Naive thymus-derived CD4-positive, alpha-beta T cell (primary cell): ENCODE data around the gene HSPB6. TPM values are rescaled to one million over a fixed set of nuclear protein-coding genes. Genes with fewer than 3 reads are reported as not detected.
"Not testable (repeated sequence)": the region's sequence is repeated elsewhere in the genome, so short reads cannot be mapped to it uniquely, and the experiment has no call there.

ENCODE experiments used
- ATAC-seq: fragments of 150-1000 bp; cut with Tn5 transposase; 2 replicates; pipeline ENCODE4 v1.10.0; 2021; ENCODE audit warnings: mild to moderate bottlenecking, moderate library complexity
- CTCF ChIA-PET: fragments of 350-600 bp; sonication (Branson Sonifier 250); formaldehyde crosslinking; loops from one replicate; lab custom pipeline; 2021; ENCODE audit warnings: antibody characterized with exemption; lab: Charles Lee
- POLR2A ChIA-PET: fragments of 350-600 bp; sonication (Branson Sonifier 250); formaldehyde crosslinking; loops from one replicate; lab custom pipeline; 2021; ENCODE audit warnings: antibody characterized with exemption, inconsistent platforms; lab: Charles Lee
- DNase-seq, 9 donors: peaks; one replicate each; pipeline versions ENCODE4 v3.0.0 to v3.0.0-alpha.2; 2020 to 2022; ENCODE audit warnings: mixed read lengths in 1 of 9
- H3K27ac ChIP-seq: one replicate; pipeline ENCODE4 v1.7.0; 2013; ENCODE audit warnings: mild to moderate bottlenecking, low read depth, low read length, moderate library complexity
- H3K27me3 ChIP-seq, 2 donors: one replicate each; pipeline ENCODE4 v1.7.0; 2013; ENCODE audit warnings: low read length in 2 of 2, mild to moderate bottlenecking in 2 of 2, moderate library complexity in 2 of 2; ENCODE audit not compliant: control insufficient read depth in 2 of 2, insufficient read depth in 2 of 2
- H3K36me3 ChIP-seq, 3 experiments: 1 replicate in 2 of 3; 2 replicates in 1 of 3; pipeline ENCODE4 v1.7.0; 2013; ENCODE audit warnings: low read length in 3 of 3, mild to moderate bottlenecking in 3 of 3, moderate library complexity in 1 of 3; ENCODE audit not compliant: insufficient read depth in 3 of 3, control insufficient read depth in 2 of 3
- H3K4me1 ChIP-seq, 2 donors: one replicate each; pipeline ENCODE4 v1.7.0; 2013; ENCODE audit warnings: low read length in 2 of 2, mild to moderate bottlenecking in 2 of 2, moderate library complexity in 1 of 2; ENCODE audit not compliant: control insufficient read depth in 2 of 2, insufficient read depth in 2 of 2
- H3K4me3 ChIP-seq: 2 replicates; pipeline ENCODE4 v1.7.0; 2013; ENCODE audit warnings: mild to moderate bottlenecking, low read length
- H3K9me3 ChIP-seq, 3 experiments: 1 replicate in 2 of 3; 2 replicates in 1 of 3; pipeline ENCODE4 v1.7.0; 2013; ENCODE audit warnings: low read length in 3 of 3; ENCODE audit not compliant: control insufficient read depth in 2 of 3
- H3K27ac Mint-ChIP-seq, 9 donors: one replicate each; pipeline ENCODE4 v1.8.0; 2020 to 2022; ENCODE audit warnings: mixed read lengths in 9 of 9, mild to moderate bottlenecking in 8 of 9, moderate library complexity in 5 of 9, inconsistent platforms in 2 of 9
- H3K27me3 Mint-ChIP-seq, 5 donors: one replicate each; pipeline ENCODE4 v1.8.0; 2021 to 2022; ENCODE audit warnings: mixed read lengths in 5 of 5, mild to moderate bottlenecking in 1 of 5
- H3K36me3 Mint-ChIP-seq, 5 donors: one replicate each; pipeline ENCODE4 v1.8.0; 2020 to 2022; ENCODE audit warnings: mixed read lengths in 5 of 5, mild to moderate bottlenecking in 3 of 5, inconsistent platforms in 1 of 5
- H3K4me1 Mint-ChIP-seq, 7 donors: one replicate each; pipeline ENCODE4 v1.8.0; 2020 to 2022; ENCODE audit warnings: mixed read lengths in 7 of 7, mild to moderate bottlenecking in 3 of 7, inconsistent platforms in 1 of 7
- H3K4me3 Mint-ChIP-seq, 10 donors: one replicate each; pipeline ENCODE4 v1.8.0; 2020 to 2022; ENCODE audit warnings: mild to moderate bottlenecking in 10 of 10, mixed read lengths in 10 of 10, moderate library complexity in 6 of 10, inconsistent platforms in 2 of 10
- H3K9me3 Mint-ChIP-seq, 11 donors: one replicate each; pipeline ENCODE4 v1.8.0; 2020 to 2022; ENCODE audit warnings: mixed read lengths in 11 of 11, mild to moderate bottlenecking in 4 of 11, inconsistent platforms in 1 of 11, moderate library complexity in 1 of 11
- intact Hi-C, 2 donors: fragments of 100-400 bp; cut with micrococcal nuclease; formaldehyde crosslinking; loops; one replicate each; pipeline ENCODE4 v1.15.1; 2023
- polyA plus RNA-seq, 2 donors: library from polyadenylated mRNA; unstranded; fragments of 300-500 nt; fragmentation: Illumina TruSeq; gene quantifications; one replicate each; pipeline ENCODE4 v1.2.3, GENCODE V29; 2021
- total RNA-seq, 6 experiments: library from RNA in 5 of 6; stranded (reverse) in 5 of 6; gene quantifications; 1 replicate in 5 of 6; 2 replicates in 1 of 6; pipeline ENCODE4 v1.2.3 and lab custom pipeline; 2021 to 2026

The HSPB6 gene
- total and polyA plus RNA-seq, 7 experiments from 2014 or later: 0.22 TPM; not detected in 6

GRCh38 chr19:35724560-35724959 is 32.3 kb downstream of the HSPB6 start:
- Histone ChIP-seq H3K9me3 (no peaks in the 10 kb centered on the region), H3K4me3 (no peak overlapping the region), H3K27me3 (no peaks in the 10 kb centered on the region), H3K4me1 (peaks cover 0 to 2% of the 10 kb centered on the region in 2 donors), H3K36me3 (peaks cover 39 to 96% (median 52%) of the 10 kb centered on the region in 3 experiments), H3K27ac (no peak overlapping the region)
- intact Hi-C loops: no loop called here
- ChIA-PET CTCF (no interaction called here), POLR2A (no interaction called here)
- peaks cover 0 to 53% (median 4%) of the 10 kb centered on the region in 5 donors for H3K36me3 Mint-ChIP-seq
- no peaks in the 10 kb centered on the region for H3K27me3 Mint-ChIP-seq
- no peak overlapping the region for H3K27ac Mint-ChIP-seq
- H3K4me3 Mint-ChIP-seq: no peak overlapping the region
- H3K4me1 Mint-ChIP-seq: peaks cover 3 to 24% (median 11%) of the 10 kb centered on the region in 7 donors
- ATAC-seq (no peak), DNase-seq (no peak)
- H3K9me3 Mint-ChIP-seq: no peaks in the 10 kb centered on the region

GRCh38 chr19:35724132-35724531 is 32.7 kb downstream of the HSPB6 start:
- H3K9me3 Mint-ChIP-seq, H3K27ac ChIP-seq, H3K9me3 ChIP-seq, CTCF ChIA-PET, H3K4me3 Mint-ChIP-seq, H3K4me1 ChIP-seq, H3K27me3 ChIP-seq, DNase-seq, ATAC-seq, H3K4me3 ChIP-seq, H3K27ac Mint-ChIP-seq, H3K27me3 Mint-ChIP-seq, intact Hi-C loops: not testable (repeated sequence)
- peaks cover 39 to 93% (median 52%) of the 10 kb centered on the region in 3 experiments for H3K36me3 ChIP-seq
- peaks cover 7 to 28% (median 11%) of the 10 kb centered on the region in 7 donors for H3K4me1 Mint-ChIP-seq
- H3K36me3 Mint-ChIP-seq: peaks cover 0 to 49% (median 4%) of the 10 kb centered on the region in 5 donors
- POLR2A ChIA-PET: interaction anchor here (1.0 kb wide), 1 partner anchor 24 kb away, joined by 5 read pairs; the partner anchor contains the start of gene LIN37

GRCh38 chr19:35723671-35724070 is 33.2 kb downstream of the HSPB6 start:
- Histone ChIP-seq H3K27me3 (no peaks in the 10 kb centered on the region), H3K27ac (no peak overlapping the region), H3K36me3 (peaks cover 39 to 88% (median 52%) of the 10 kb centered on the region in 3 experiments), H3K9me3 (no peaks in the 10 kb centered on the region), H3K4me3 (no peak overlapping the region), H3K4me1 (peaks cover 8 to 11% of the 10 kb centered on the region in 2 donors)
- H3K4me1 Mint-ChIP-seq: peaks cover 8 to 32% (median 15%) of the 10 kb centered on the region in 7 donors
- H3K4me3 Mint-ChIP-seq: no peak overlapping the region
- no peaks in the 10 kb centered on the region for H3K27me3 Mint-ChIP-seq
- ATAC-seq: no peak
- DNase-seq: no peak
- no peaks in the 10 kb centered on the region for H3K9me3 Mint-ChIP-seq
- no peak overlapping the region for H3K27ac Mint-ChIP-seq
- H3K36me3 Mint-ChIP-seq: peaks cover 0 to 49% (median 4%) of the 10 kb centered on the region in 5 donors
- ChIA-PET CTCF (interaction anchor here (0.6 kb wide), 2 partner anchors 26 to 155 kb away, joined by 3 to 4 read pairs; no protein-coding TSS in a partner anchor), POLR2A (interaction anchor here (1.0 to 1.1 kb wide), 2 partner anchors 17 to 25 kb away, joined by 5 to 6 read pairs; partner anchors contain the start of gene LIN37)
- intact Hi-C loops: no loop called here

GRCh38 chr19:35722897-35723296 is 33.9 kb downstream of the HSPB6 start:
- DNase-seq (no peak), ATAC-seq (no peak)
- no peaks in the 10 kb centered on the region for H3K27me3 Mint-ChIP-seq
- peaks cover 8 to 34% (median 18%) of the 10 kb centered on the region in 7 donors for H3K4me1 Mint-ChIP-seq
- ChIA-PET CTCF (interaction anchor here (0.6 kb wide), 1 partner anchor 28 kb away, joined by 3 read pairs; no protein-coding TSS in a partner anchor), POLR2A (interaction anchor here (1.1 to 1.3 kb wide), 2 partner anchors 11 to 18 kb away, joined by 3 to 6 read pairs; no protein-coding TSS in a partner anchor)
- H3K27ac Mint-ChIP-seq: no peak overlapping the region
- Histone ChIP-seq H3K4me1 (peaks cover 10 to 13% of the 10 kb centered on the region in 2 donors), H3K27ac (no peak overlapping the region), H3K9me3 (no peaks in the 10 kb centered on the region), H3K36me3 (peaks cover 39 to 81% (median 49%) of the 10 kb centered on the region in 3 experiments), H3K4me3 (no peak overlapping the region), H3K27me3 (no peaks in the 10 kb centered on the region)
- H3K4me3 Mint-ChIP-seq: no peak overlapping the region
- H3K9me3 Mint-ChIP-seq: no peaks in the 10 kb centered on the region
- peaks cover 0 to 42% (median 4%) of the 10 kb centered on the region in 5 donors for H3K36me3 Mint-ChIP-seq
- intact Hi-C loops: loop anchor here in 1 of 2 donors (1.0 kb wide), 1 partner anchor 14 kb away; no protein-coding TSS in a partner anchor

GRCh38 chr19:35722461-35722860 is 34.4 kb downstream of the HSPB6 start:
- Histone ChIP-seq H3K4me1 (peaks cover 10 to 13% of the 10 kb centered on the region in 2 donors), H3K36me3 (peaks cover 39 to 76% (median 45%) of the 10 kb centered on the region in 3 experiments), H3K4me3 (no peak overlapping the region), H3K27me3 (no peaks in the 10 kb centered on the region), H3K27ac (no peak overlapping the region), H3K9me3 (no peaks in the 10 kb centered on the region)
- Mint-ChIP-seq H3K4me1 (peaks cover 8 to 34% (median 18%) of the 10 kb centered on the region in 7 donors), H3K4me3 (no peak overlapping the region), H3K27me3 (no peaks in the 10 kb centered on the region), H3K9me3 (no peaks in the 10 kb centered on the region), H3K27ac (no peak overlapping the region), H3K36me3 (peaks cover 0 to 42% (median 4%) of the 10 kb centered on the region in 5 donors)
- ChIA-PET POLR2A (interaction anchor here (1.3 kb wide), 1 partner anchor 12 kb away, joined by 3 read pairs; no protein-coding TSS in a partner anchor), CTCF (no interaction called here)
- intact Hi-C loops: loop anchor here in 1 of 2 donors (1.0 kb wide), 1 partner anchor 15 kb away; no protein-coding TSS in a partner anchor
- no peak for DNase-seq
- no peak for ATAC-seq

- H3K36me3 Mint-ChIP-seq: peaks cover 0 to 36% (median 4%) of the 10 kb centered on the region in 5 donors
- H3K27me3 Mint-ChIP-seq: no peaks in the 10 kb centered on the region
- DNase-seq (no peak), ATAC-seq (no peak)
- H3K27me3 ChIP-seq: no peaks in the 10 kb centered on the region
- peak overlapping the region in 3 of 10 donors; percentile 4 to 45 (median 16) for H3K4me3 Mint-ChIP-seq
- CTCF ChIA-PET: no interaction called here
- H3K27ac ChIP-seq: no peak overlapping the region
- no peaks in the 10 kb centered on the region for H3K9me3 Mint-ChIP-seq
- H3K4me1 ChIP-seq: peaks cover 10 to 15% of the 10 kb centered on the region in 2 donors
- peaks cover 13 to 39% (median 22%) of the 10 kb centered on the region in 7 donors for H3K4me1 Mint-ChIP-seq
- H3K4me3 ChIP-seq: no peak overlapping the region
- H3K27ac Mint-ChIP-seq: no peak overlapping the region
- H3K36me3 ChIP-seq: peaks cover 37 to 65% (median 37%) of the 10 kb centered on the region in 3 experiments
- POLR2A ChIA-PET: interaction anchor here (1.0 to 1.3 kb wide), 2 partner anchors 13 to 23 kb away, joined by 3 to 4 read pairs; no protein-coding TSS in a partner anchor
- intact Hi-C loops: no loop called here
- no peaks in the 10 kb centered on the region for H3K9me3 ChIP-seq
These were observed 35.5 kb downstream of the HSPB6 start for GRCh38 chr19:35721374-35721773.
